ENCODE results near the gene CFAP141. TPM values are rescaled to one million over a fixed set of nuclear protein-coding genes. Genes with fewer than 3 reads are reported as not detected.

CFAP141 gene
- polyA plus RNA-seq, 2 of the 4 experiments (the other 2 are of a cell fraction): not detected

- Histone ChIP-seq H3K4me1 (peaks cover 8% of the 10 kb centered on the region; the same call in 2 of the 3 replicates), H3K4me2 (peak overlapping the region; percentile 66), H3K9me3 (no peaks in the 10 kb centered on the region), H3K27ac (no peak overlapping the region), H3K4me3 (no peak overlapping the region)
- 6% methylated on average over 5 of the region's 5 CpGs for WGBS (ENCODE audit: missing lambda C conversion rate)
- peak; percentile 70 for TF ChIP-seq CTCF (IDR thresholded peaks at IDR 0.05)
- no peak for TF ChIP-seq RFX5 (IDR thresholded peaks at IDR 0.05)
- peak; percentile 63 to 71 for TF ChIP-seq RAD21 (conservative IDR thresholded peaks at IDR 0.05 in 1 of 2, IDR thresholded peaks at IDR 0.05 in 1 of 2)
- TF ChIP-seq SMC3 (IDR thresholded peaks at IDR 0.05): peak; percentile 72
- TF ChIP-seq HDAC2 (IDR thresholded peaks at IDR 0.05): no peak
- peak; percentile 84 to 85 for ATAC-seq
- ChIA-PET CTCF (interaction anchor here (0.6 to 4.5 kb wide), 36 partner anchors 9 to 274 kb away, joined by 3 to 39 read pairs (median 4); partner anchors contain the start of gene HAX1), POLR2A (no interaction called here)
- peak; percentile 73 to 82 for DNase-seq (ENCODE audit: low read depth in 1 of 2, low spot score in 1 of 2)
- FAIRE-seq: no peak
These were observed 7.2 kb downstream of the CFAP141 start for GRCh38 chr1:154198756-154199562.

- ATAC-seq (peak; percentile 29 to 35; a peak in 5 of 6 replicates), DNase-seq (ENCODE audit: low read depth in 1 of 2, low spot score in 1 of 2) (peak in 1 of 2 experiments; percentile 27), FAIRE-seq (no peak)
- H3K27ac ChIP-seq: no peak overlapping the region
- ChIA-PET POLR2A (no interaction called here), CTCF (interaction anchor here (0.8 to 1.2 kb wide), 3 partner anchors 9 to 79 kb away, joined by 3 to 5 read pairs (median 4); no protein-coding TSS in a partner anchor)
- H3K4me2 ChIP-seq: no peak overlapping the region
- H3K4me3 ChIP-seq: no peak overlapping the region
- no peaks in the 10 kb centered on the region for H3K9me3 ChIP-seq
- peaks cover 5% of the 10 kb centered on the region; the same call in 1 of the 3 replicates for H3K4me1 ChIP-seq
- TF ChIP-seq ELK1 (IDR thresholded peaks at IDR 0.05; ENCODE audit: low read depth, low read length) (no peak), CEBPB (IDR thresholded peaks at IDR 0.05) (no peak)
- WGBS (ENCODE audit: missing lambda C conversion rate): 41% methylated on average over 7 of the region's 8 CpGs
These were observed 12.3 kb downstream of the CFAP141 start for GRCh38 chr1:154193821-154194220.

- ChIA-PET CTCF (interaction anchor here (1.4 kb wide), 2 partner anchors 25 to 79 kb away, joined by 4 to 6 read pairs; no protein-coding TSS in a partner anchor), POLR2A (no interaction called here)
- 36% methylated on average over 3 of the region's 3 CpGs for WGBS (ENCODE audit: missing lambda C conversion rate)
- Histone ChIP-seq H3K27ac (no peak overlapping the region), H3K9me3 (no peaks in the 10 kb centered on the region), H3K4me2 (no peak overlapping the region), H3K4me1 (peaks cover 5% of the 10 kb centered on the region; the same call in 1 of the 3 replicates), H3K4me3 (no peak overlapping the region)
- ATAC-seq: no peak
- TF ChIP-seq CBX8 (IDR thresholded peaks at IDR 0.05): no peak
- TF ChIP-seq RCOR1 (IDR thresholded peaks at IDR 0.05; ENCODE audit: low read depth, low read length): no peak
- TF ChIP-seq NR3C1 (IDR thresholded peaks at IDR 0.05): no peak
- TF ChIP-seq JUNB (IDR thresholded peaks at IDR 0.05): no peak
- no peak for TF ChIP-seq HOXB5 (CRISPR knock-in tag; IDR thresholded peaks at IDR 0.05)
- no peak for TF ChIP-seq KDM5A (IDR thresholded peaks at IDR 0.05)
- TF ChIP-seq RARB (CRISPR knock-in tag; IDR thresholded peaks at IDR 0.05): no peak
- TF ChIP-seq ZFP36 (IDR thresholded peaks at IDR 0.05; ENCODE audit: borderline replicate concordance, partially characterized antibody): no peak
- no peak for TF ChIP-seq EHF (CRISPR knock-in tag; IDR thresholded peaks at IDR 0.05)
- TF ChIP-seq SREBF2 (IDR thresholded peaks at IDR 0.05): no peak
- no peak for TF ChIP-seq SMC3 (IDR thresholded peaks at IDR 0.05)
- TF ChIP-seq RAD21 (conservative IDR thresholded peaks at IDR 0.05 in 1 of 2, IDR thresholded peaks at IDR 0.05 in 1 of 2): no peak
- TF ChIP-seq JUN (IDR thresholded peaks at IDR 0.05): no peak
- no peak for TF ChIP-seq ZSCAN20 (CRISPR knock-in tag; IDR thresholded peaks at IDR 0.05)
- no peak for TF ChIP-seq HOXB13 (CRISPR knock-in tag; IDR thresholded peaks at IDR 0.05; ENCODE audit: low read depth)
- no peak for TF ChIP-seq HES2 (IDR thresholded peaks at IDR 0.05)
- TF ChIP-seq CHD4 (IDR thresholded peaks at IDR 0.05; ENCODE audit: borderline replicate concordance): no peak
- TF ChIP-seq ZC3H11A (IDR thresholded peaks at IDR 0.05): no peak
- no peak for DNase-seq (ENCODE audit: low read depth in 1 of 2, low spot score in 1 of 2)
- no peak for FAIRE-seq
These were observed 13.7 kb downstream of the CFAP141 start for GRCh38 chr1:154192476-154192875.

Data from A549 (cell line).